ENCODE measurements around the gene FADS1. TPM values are rescaled to one million over a fixed set of nuclear protein-coding genes. Genes with fewer than 3 reads are reported as not detected.

FADS1 gene
- total and polyA plus RNA-seq, 5 donors from 2014 or later, result 0.35 to 9.1 (median 3.1) TPM; not detected in 2

- peaks cover 21% of the 10 kb centered on the region for H3K4me1 ChIP-seq (ENCODE audit: control insufficient read depth, insufficient read depth, low read length, poor library complexity, severe bottlenecking)
- no peaks in the 10 kb centered on the region for H3K9me3 ChIP-seq (ENCODE audit: control insufficient read depth in 2 of 2, low read length in 2 of 2)
- no peak within 1 kb of the TSS for H3K27ac ChIP-seq (ENCODE audit: insufficient read depth, low read length, poor library complexity, severe bottlenecking)
- Mint-ChIP-seq H3K9me3 (peaks cover 0 to 1% (median 0%) of the 10 kb centered on the region in 7 donors), H3K27ac (peak within 1 kb of the TSS in 2 of 3 donors; percentile 43 to 62), H3K4me1 (peaks cover 0 to 16% (median 3%) of the 10 kb centered on the region in 4 donors), H3K36me3 (no peaks in the 10 kb centered on the region), H3K27me3 (peaks cover 78% of the 10 kb centered on the region), H3K4me3 (peak within 1 kb of the TSS; percentile 35 to 77 (median 68))
- H3K4me3 ChIP-seq (ENCODE audit: low read depth, low read length), result no peak within 1 kb of the TSS
- ATAC-seq (ENCODE audit: low read depth in 2 of 2) (peak; percentile 31 to 54), DNase-seq (peak in 1 of 3 donors; percentile 80)
- H3K27me3 ChIP-seq (ENCODE audit: control insufficient read depth, insufficient read depth, low read length), result peaks cover 4% of the 10 kb centered on the region
- no peaks in the 10 kb centered on the region for H3K36me3 ChIP-seq (ENCODE audit: control insufficient read depth, insufficient read depth, low read length)
Measured at GRCh38 chr11:61827571-61828378, 11.0 kb upstream of the FADS1 start, which contains the start of gene FADS2. Gene FADS2, plus strand, starts transcription at chr11:61828300. Its CDS starts 91 bp downstream, at chr11:61828391.

GRCh38 chr11:61826930-61827570 is 10.2 kb upstream of the FADS1 start:
- peaks cover 0 to 1% (median 0%) of the 10 kb centered on the region in 7 donors for H3K9me3 Mint-ChIP-seq
- DNase-seq, result no peak
- peak overlapping the region in 1 of 3 donors; percentile 43 for H3K27ac Mint-ChIP-seq
- H3K4me1 Mint-ChIP-seq, result peaks cover 0 to 16% (median 3%) of the 10 kb centered on the region in 4 donors
- Histone ChIP-seq H3K27me3 (ENCODE audit: control insufficient read depth, insufficient read depth, low read length) (peaks cover 4% of the 10 kb centered on the region), H3K4me1 (ENCODE audit: control insufficient read depth, insufficient read depth, low read length, poor library complexity, severe bottlenecking) (peaks cover 21% of the 10 kb centered on the region), H3K36me3 (ENCODE audit: control insufficient read depth, insufficient read depth, low read length) (no peaks in the 10 kb centered on the region), H3K9me3 (ENCODE audit: control insufficient read depth in 2 of 2, low read length in 2 of 2) (no peaks in the 10 kb centered on the region), H3K27ac (ENCODE audit: insufficient read depth, low read length, poor library complexity, severe bottlenecking) (no peak overlapping the region), H3K4me3 (ENCODE audit: low read depth, low read length) (no peak overlapping the region)
- no peaks in the 10 kb centered on the region for H3K36me3 Mint-ChIP-seq
- ATAC-seq (ENCODE audit: low read depth in 2 of 2), result no peak
- peak overlapping the region; percentile 35 to 75 (median 52) for H3K4me3 Mint-ChIP-seq
- H3K27me3 Mint-ChIP-seq, result peaks cover 82% of the 10 kb centered on the region

DNA sequence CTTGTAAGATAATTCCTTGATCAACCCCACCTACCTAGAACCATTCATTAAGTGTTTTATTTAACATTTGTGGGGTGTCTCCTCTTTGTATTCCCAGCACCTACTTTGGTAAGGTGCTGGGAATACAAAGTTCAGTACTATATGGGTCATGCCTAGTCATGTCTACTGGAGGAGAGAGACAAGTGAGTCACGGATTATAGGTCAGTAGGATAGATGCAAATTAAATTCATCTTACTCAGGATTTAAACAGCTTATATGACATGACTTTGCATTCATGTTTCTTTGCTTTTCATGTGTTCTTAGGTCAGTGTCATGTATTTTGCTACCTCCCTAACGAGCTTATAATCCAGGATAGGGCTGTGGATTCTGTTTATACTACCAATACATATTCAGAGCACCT is 3.4 kb upstream of the FADS1 start:
- Histone ChIP-seq H3K4me3 (ENCODE audit: low read depth, low read length) (no peak overlapping the region), H3K27me3 (ENCODE audit: control insufficient read depth, insufficient read depth, low read length) (peaks cover 4% of the 10 kb centered on the region), H3K27ac (ENCODE audit: insufficient read depth, low read length, poor library complexity, severe bottlenecking) (no peak overlapping the region), H3K4me1 (ENCODE audit: control insufficient read depth, insufficient read depth, low read length, poor library complexity, severe bottlenecking) (peaks cover 22% of the 10 kb centered on the region), H3K36me3 (ENCODE audit: control insufficient read depth, insufficient read depth, low read length) (no peaks in the 10 kb centered on the region), H3K9me3 (ENCODE audit: control insufficient read depth in 2 of 2, low read length in 2 of 2) (no peaks in the 10 kb centered on the region)
- H3K9me3 Mint-ChIP-seq, result peaks cover 0 to 1% (median 0%) of the 10 kb centered on the region in 7 donors
- no peaks in the 10 kb centered on the region for H3K36me3 Mint-ChIP-seq
- DNase-seq, result no peak
- H3K4me1 Mint-ChIP-seq, result peaks cover 0 to 12% (median 6%) of the 10 kb centered on the region in 4 donors
- peaks cover 69% of the 10 kb centered on the region for H3K27me3 Mint-ChIP-seq
- no peak overlapping the region for H3K27ac Mint-ChIP-seq
- no peak for ATAC-seq (ENCODE audit: low read depth in 2 of 2)
- no peak overlapping the region for H3K4me3 Mint-ChIP-seq

DNA sequence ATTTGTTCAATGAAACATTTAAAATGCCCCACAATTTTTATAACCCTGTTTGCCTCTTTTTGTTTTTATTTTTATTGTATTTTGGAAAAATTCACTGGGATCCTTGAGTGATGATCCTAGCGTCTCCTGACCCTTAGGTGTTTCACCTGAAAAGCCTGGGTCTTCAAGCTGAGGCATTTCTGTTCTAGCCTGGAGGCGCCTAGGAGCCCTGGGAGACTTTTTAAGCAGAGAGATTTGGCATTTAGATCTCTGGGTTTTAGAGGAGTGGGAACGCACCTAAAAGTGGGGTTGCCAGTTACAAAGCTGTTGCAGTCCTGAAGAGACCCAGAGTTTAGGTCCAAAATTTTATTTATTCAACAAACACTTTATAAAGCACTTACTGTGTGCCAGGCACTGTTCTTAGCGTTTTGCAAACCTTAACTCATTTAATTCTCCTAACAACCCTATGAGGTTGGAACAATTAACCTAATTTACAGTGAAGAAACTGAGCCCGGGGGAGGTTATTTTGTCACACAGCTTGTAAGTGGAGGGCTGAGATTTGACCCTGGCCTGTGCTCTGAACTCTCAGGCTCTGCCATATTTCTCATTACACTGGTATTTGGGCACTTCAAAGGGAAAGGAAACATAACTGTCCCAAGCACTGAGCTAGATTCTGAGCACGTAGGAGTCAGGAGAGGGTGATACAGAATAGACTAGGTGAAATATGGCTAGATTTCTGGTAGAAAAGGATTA is 834 bp upstream of the FADS1 start:
- H3K27me3 ChIP-seq (ENCODE audit: control insufficient read depth, insufficient read depth, low read length), result peaks cover 4% of the 10 kb centered on the region
- H3K36me3 ChIP-seq (ENCODE audit: control insufficient read depth, insufficient read depth, low read length), result no peaks in the 10 kb centered on the region
- H3K9me3 Mint-ChIP-seq, result no peaks in the 10 kb centered on the region
- H3K36me3 Mint-ChIP-seq, result no peaks in the 10 kb centered on the region
- peaks cover 28% of the 10 kb centered on the region for H3K4me1 ChIP-seq (ENCODE audit: control insufficient read depth, insufficient read depth, low read length, poor library complexity, severe bottlenecking)
- H3K27me3 Mint-ChIP-seq, result peaks cover 71% of the 10 kb centered on the region
- H3K9me3 ChIP-seq (ENCODE audit: control insufficient read depth in 2 of 2, low read length in 2 of 2), result no peaks in the 10 kb centered on the region
- peaks cover 0 to 20% (median 9%) of the 10 kb centered on the region in 4 donors for H3K4me1 Mint-ChIP-seq
- ATAC-seq (ENCODE audit: low read depth in 2 of 2) (no peak), DNase-seq (no peak)
- peak overlapping the region; percentile 72 to 88 (median 84) for H3K4me3 Mint-ChIP-seq
- no peak overlapping the region for H3K4me3 ChIP-seq (ENCODE audit: low read depth, low read length)
- no peak overlapping the region for H3K27ac ChIP-seq (ENCODE audit: insufficient read depth, low read length, poor library complexity, severe bottlenecking)
- peak overlapping the region in 1 of 3 donors; percentile 38 for H3K27ac Mint-ChIP-seq

DNA sequence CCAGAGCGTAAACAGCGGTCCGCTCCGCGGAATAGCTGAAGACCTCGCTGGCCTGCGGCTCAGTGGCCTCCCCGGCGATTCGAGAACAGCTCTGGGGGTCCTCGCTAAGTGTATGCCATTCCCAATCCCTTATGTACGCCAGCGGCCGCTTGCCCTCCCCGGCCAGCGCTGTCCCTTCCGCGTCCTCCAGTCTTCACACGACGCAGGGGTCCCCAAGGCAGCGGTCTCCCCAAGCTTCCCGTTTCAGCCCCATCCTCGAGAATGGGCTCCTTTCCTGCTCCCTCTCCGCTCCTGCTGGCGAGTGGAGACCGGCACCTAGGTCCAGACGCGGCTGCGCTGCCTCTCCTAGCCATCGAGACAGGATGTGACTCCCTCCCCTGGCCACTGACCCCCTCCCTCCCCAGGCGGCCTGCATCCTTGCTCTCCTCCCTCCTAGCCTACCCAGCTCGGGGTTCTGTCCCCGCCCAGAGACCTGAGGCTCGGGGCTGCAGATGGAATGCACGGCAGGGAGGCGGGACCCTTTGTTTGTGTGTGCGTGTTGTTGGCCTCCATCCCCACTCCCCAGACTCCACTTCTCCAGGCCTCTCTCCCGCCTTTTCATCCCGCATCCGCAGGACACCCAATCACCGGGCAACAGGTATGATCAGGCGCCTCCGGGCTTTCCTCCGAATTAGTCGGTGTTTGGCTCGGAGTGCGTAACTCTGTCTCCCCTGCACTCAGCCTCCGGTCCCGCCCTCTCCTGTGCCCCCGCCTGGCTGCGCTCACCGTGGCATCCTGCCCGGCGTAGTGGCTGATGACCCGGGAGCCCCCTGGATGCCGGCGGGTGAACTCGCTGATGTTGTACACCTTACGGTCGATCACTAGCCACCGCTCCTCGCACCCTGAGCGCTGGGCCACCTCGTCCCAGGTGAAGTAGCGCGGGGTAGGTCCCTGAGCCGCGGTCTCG is 740 bp downstream of the FADS1 start:
- Mint-ChIP-seq H3K4me1 (peaks cover 0 to 20% (median 9%) of the 10 kb centered on the region in 4 donors), H3K9me3 (no peaks in the 10 kb centered on the region), H3K4me3 (peak overlapping the region; percentile 86 to 88 (median 86)), H3K27ac (no peak overlapping the region), H3K36me3 (peaks cover 3% of the 10 kb centered on the region), H3K27me3 (peaks cover 61% of the 10 kb centered on the region)
- peak overlapping the region; percentile 55 for H3K4me3 ChIP-seq (ENCODE audit: low read depth, low read length)
- peak; percentile 52 to 72 for ATAC-seq (ENCODE audit: low read depth in 2 of 2)
- DNase-seq, result peak in 2 of 3 donors; percentile 30 to 66
- no peaks in the 10 kb centered on the region for H3K36me3 ChIP-seq (ENCODE audit: control insufficient read depth, insufficient read depth, low read length)
- H3K4me1 ChIP-seq (ENCODE audit: control insufficient read depth, insufficient read depth, low read length, poor library complexity, severe bottlenecking), result peaks cover 28% of the 10 kb centered on the region
- H3K27ac ChIP-seq (ENCODE audit: insufficient read depth, low read length, poor library complexity, severe bottlenecking), result no peak overlapping the region
- H3K9me3 ChIP-seq (ENCODE audit: control insufficient read depth in 2 of 2, low read length in 2 of 2), result no peaks in the 10 kb centered on the region
- peaks cover 4% of the 10 kb centered on the region for H3K27me3 ChIP-seq (ENCODE audit: control insufficient read depth, insufficient read depth, low read length)

GRCh38 chr11:61814958-61815789 is 1.6 kb downstream of the FADS1 start:
- no peaks in the 10 kb centered on the region for H3K9me3 ChIP-seq (ENCODE audit: control insufficient read depth in 2 of 2, low read length in 2 of 2)
- peak overlapping the region; percentile 55 for H3K4me3 ChIP-seq (ENCODE audit: low read depth, low read length)
- H3K27ac Mint-ChIP-seq, result no peak overlapping the region
- ATAC-seq (ENCODE audit: low read depth in 2 of 2) (peak in 1 of 2 donors; percentile 29), DNase-seq (peak in 1 of 3 donors; percentile 37)
- no peaks in the 10 kb centered on the region for H3K36me3 ChIP-seq (ENCODE audit: control insufficient read depth, insufficient read depth, low read length)
- peaks cover 59% of the 10 kb centered on the region for H3K27me3 Mint-ChIP-seq
- peaks cover 28% of the 10 kb centered on the region for H3K4me1 ChIP-seq (ENCODE audit: control insufficient read depth, insufficient read depth, low read length, poor library complexity, severe bottlenecking)
- H3K9me3 Mint-ChIP-seq, result no peaks in the 10 kb centered on the region
- H3K4me3 Mint-ChIP-seq, result peak overlapping the region; percentile 86 to 87 (median 86)
- peaks cover 4% of the 10 kb centered on the region for H3K27me3 ChIP-seq (ENCODE audit: control insufficient read depth, insufficient read depth, low read length)
- peaks cover 0 to 20% (median 9%) of the 10 kb centered on the region in 4 donors for H3K4me1 Mint-ChIP-seq
- H3K36me3 Mint-ChIP-seq, result peaks cover 3% of the 10 kb centered on the region
- H3K27ac ChIP-seq (ENCODE audit: insufficient read depth, low read length, poor library complexity, severe bottlenecking), result no peak overlapping the region
